Loucy (cell line): ENCODE results near the gene FADD.

Source experiments
- H2AFZ ChIP-seq: fragments of 200-600 bp; sonication (generic); 2 replicates; pipeline ENCODE4 v1.6.0; 2016; ENCODE audit warnings: antibody characterized with exemption, mild to moderate bottlenecking, low read length, moderate library complexity
- H3F3A ChIP-seq: fragments of 200-600 bp; 2 replicates; pipeline ENCODE4 v1.6.0; 2016; ENCODE audit warnings: antibody characterized with exemption, low read depth, mild to moderate bottlenecking
- H3K27me3 ChIP-seq: fragments of 200-600 bp; sonication (generic); 2 replicates; pipeline ENCODE4 v1.6.1; 2014; ENCODE audit warnings: low read length, mild to moderate bottlenecking; ENCODE audit not compliant: insufficient read depth, poor library complexity, severe bottlenecking
- H3K36me3 ChIP-seq: fragments of 200-600 bp; sonication (generic); 2 replicates; pipeline ENCODE4 v1.6.1; 2016; ENCODE audit warnings: low read length; ENCODE audit not compliant: insufficient read depth
- H3K4me1 ChIP-seq: fragments of 200-600 bp; sonication (generic); 2 replicates; pipeline ENCODE4 v1.5.1; 2014; ENCODE audit warnings: low read length, mild to moderate bottlenecking; ENCODE audit not compliant: insufficient read depth, poor library complexity, severe bottlenecking
- H3K4me2 ChIP-seq: fragments of 200-600 bp; sonication (generic); 2 replicates; pipeline ENCODE4 v1.6.0; 2014; ENCODE audit warnings: antibody characterized with exemption, low read length, low read depth, mild to moderate bottlenecking; ENCODE audit not compliant: poor library complexity, severe bottlenecking
- H3K4me3 ChIP-seq: fragments of 200-600 bp; sonication (generic); 2 replicates; pipeline ENCODE4 v1.5.1; 2014; ENCODE audit warnings: low read length, mild to moderate bottlenecking, mixed read lengths; ENCODE audit not compliant: poor library complexity, severe bottlenecking
- H3K79me2 ChIP-seq: fragments of 200-600 bp; sonication (generic); 2 replicates; pipeline ENCODE4 v1.6.1; 2014; ENCODE audit warnings: low read length; ENCODE audit not compliant: insufficient read depth
- H3K9ac ChIP-seq: fragments of 200-600 bp; sonication (generic); 2 replicates; pipeline ENCODE4 v1.6.0; 2014; ENCODE audit warnings: mild to moderate bottlenecking, low read depth, low read length, moderate library complexity; ENCODE audit not compliant: poor library complexity, severe bottlenecking
- H3K9me2 ChIP-seq: fragments of 200-600 bp; sonication (generic); replicated peaks from 2 replicates; pipeline ENCODE4 v1.6.1; 2016; ENCODE audit warnings: low read depth, low read length, mixed read lengths
- H3K9me3 ChIP-seq: fragments of 200-600 bp; sonication (generic); 2 replicates; pipeline ENCODE4 v1.6.1; 2014; ENCODE audit warnings: mild to moderate bottlenecking, antibody characterized with exemption, low read length, low read depth; ENCODE audit not compliant: insufficient read depth
- H4K20me1 ChIP-seq: fragments of 200-600 bp; sonication (generic); 2 replicates; pipeline ENCODE4 v1.6.0; 2014; ENCODE audit warnings: antibody characterized with exemption, low read length, mild to moderate bottlenecking; ENCODE audit not compliant: insufficient read depth, poor library complexity, severe bottlenecking
- EZH2phosphoT487 ChIP-seq: fragments of 200-600 bp; IDR thresholded peaks from 2 replicates; pipeline ENCODE4 v1.6.1; 2018; ENCODE audit warnings: antibody characterized with exemption, mild to moderate bottlenecking, moderate library complexity, borderline replicate concordance
- TF ChIP-seq, protein P1 (sequence below): fragments of 200-600 bp; sonication (generic); conservative IDR thresholded peaks from 2 replicates; pipeline ENCODE4 v1.5.1; 2014; ENCODE audit warnings: mild to moderate bottlenecking, antibody characterized with exemption, low read length

FADD gene

DNA sequence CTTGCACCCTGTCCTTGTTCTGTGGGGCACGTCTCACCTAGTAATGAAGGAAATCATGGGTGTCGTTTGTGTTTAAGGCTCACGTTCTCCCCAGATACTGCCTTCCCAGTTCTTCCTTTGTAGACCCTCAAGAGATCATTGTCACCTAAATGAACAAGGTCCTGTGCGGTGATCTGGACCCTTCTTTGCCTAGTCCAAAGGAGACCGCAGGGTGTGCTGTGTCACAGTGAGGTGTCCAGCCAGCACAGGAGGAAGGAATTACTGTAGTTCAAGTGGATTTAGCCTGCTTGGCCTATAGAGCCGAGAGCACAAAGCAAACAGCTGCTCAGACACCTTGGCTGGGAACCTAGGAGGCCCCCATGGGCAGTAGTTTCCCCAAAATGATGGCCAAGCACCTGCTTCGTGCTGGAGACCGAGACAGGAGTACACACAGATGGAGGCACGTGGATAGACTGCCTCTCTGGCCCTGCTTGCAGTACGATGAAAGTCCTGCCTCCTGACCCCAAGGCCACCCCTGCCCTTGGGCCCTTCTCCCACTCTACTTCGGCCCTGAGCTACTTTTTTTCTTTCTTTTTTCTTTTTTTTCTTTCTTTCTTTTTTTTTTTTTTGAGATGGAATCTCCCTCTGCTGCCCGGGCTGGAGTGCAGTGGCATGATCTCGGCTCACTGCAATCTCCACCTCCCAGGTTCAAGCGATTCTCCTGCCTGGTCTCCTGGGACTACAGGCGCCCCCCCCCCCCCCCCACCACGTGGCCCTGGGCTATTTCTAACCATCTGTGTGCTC is 48.0 kb downstream of the FADD start:
- H3K4me3 ChIP-seq: no peak overlapping the region
- no peaks in the 10 kb centered on the region for H3K9me2 ChIP-seq
- no peaks in the 10 kb centered on the region for H3F3A ChIP-seq
- H3K4me2 ChIP-seq: no peak overlapping the region
- H3K79me2 ChIP-seq: no peaks in the 10 kb centered on the region
- TF ChIP-seq EZH2phosphoT487: no peak
- TF ChIP-seq, protein P1, sequence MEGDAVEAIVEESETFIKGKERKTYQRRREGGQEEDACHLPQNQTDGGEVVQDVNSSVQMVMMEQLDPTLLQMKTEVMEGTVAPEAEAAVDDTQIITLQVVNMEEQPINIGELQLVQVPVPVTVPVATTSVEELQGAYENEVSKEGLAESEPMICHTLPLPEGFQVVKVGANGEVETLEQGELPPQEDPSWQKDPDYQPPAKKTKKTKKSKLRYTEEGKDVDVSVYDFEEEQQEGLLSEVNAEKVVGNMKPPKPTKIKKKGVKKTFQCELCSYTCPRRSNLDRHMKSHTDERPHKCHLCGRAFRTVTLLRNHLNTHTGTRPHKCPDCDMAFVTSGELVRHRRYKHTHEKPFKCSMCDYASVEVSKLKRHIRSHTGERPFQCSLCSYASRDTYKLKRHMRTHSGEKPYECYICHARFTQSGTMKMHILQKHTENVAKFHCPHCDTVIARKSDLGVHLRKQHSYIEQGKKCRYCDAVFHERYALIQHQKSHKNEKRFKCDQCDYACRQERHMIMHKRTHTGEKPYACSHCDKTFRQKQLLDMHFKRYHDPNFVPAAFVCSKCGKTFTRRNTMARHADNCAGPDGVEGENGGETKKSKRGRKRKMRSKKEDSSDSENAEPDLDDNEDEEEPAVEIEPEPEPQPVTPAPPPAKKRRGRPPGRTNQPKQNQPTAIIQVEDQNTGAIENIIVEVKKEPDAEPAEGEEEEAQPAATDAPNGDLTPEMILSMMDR: no peak
- no peak overlapping the region for H2AFZ ChIP-seq
- no peak overlapping the region for H3K9ac ChIP-seq
- no peaks in the 10 kb centered on the region for H3K36me3 ChIP-seq
- no peaks in the 10 kb centered on the region for H3K4me1 ChIP-seq
- H3K9me3 ChIP-seq: no peaks in the 10 kb centered on the region
- no peaks in the 10 kb centered on the region for H3K27me3 ChIP-seq
- H4K20me1 ChIP-seq: no peaks in the 10 kb centered on the region

DNA sequence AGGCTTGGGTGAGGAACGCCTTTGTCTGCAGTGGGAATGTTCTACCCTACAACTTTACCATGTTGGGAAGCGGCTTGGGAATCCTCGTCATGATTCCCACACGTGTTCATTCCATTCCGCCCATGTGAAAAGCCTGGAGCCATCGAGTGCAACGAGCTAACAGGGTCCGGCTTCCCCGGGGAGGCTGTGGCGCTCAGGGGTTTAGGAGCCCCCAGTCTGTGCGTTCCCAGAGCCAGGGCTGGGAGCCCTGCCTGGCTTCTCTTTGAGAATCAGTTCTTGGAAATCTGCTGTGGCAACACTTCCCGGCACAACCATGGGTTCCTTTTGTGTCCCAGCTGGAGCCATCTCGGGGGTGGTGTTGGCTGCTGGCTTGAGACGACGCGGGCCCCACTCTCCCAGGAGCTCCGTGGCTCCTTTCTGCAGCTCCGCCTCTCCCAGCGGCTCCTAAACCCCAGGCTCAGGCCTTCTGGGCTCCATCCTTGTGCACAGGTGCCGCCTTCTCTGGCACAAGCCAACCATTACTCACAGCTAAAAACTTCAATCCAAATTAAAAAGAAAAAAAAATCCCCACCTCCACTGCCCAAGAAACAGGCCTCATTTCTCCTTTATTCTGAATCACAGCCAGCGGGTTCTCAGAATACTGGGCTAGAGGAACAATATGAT is 48.7 kb downstream of the FADD start:
- TF ChIP-seq, protein P1: no peak
- no peak for TF ChIP-seq EZH2phosphoT487
- H3K9ac ChIP-seq: no peak overlapping the region
- no peaks in the 10 kb centered on the region for H3K27me3 ChIP-seq

GRCh38 chr11:70252844-70253243 is 49.7 kb downstream of the FADD start:
- Histone ChIP-seq H3K4me1 (no peaks in the 10 kb centered on the region), H3K4me3 (no peak overlapping the region), H3K79me2 (no peaks in the 10 kb centered on the region), H3K4me2 (no peak overlapping the region), H3K9ac (no peak overlapping the region), H2AFZ (no peak overlapping the region), H3K9me3 (no peaks in the 10 kb centered on the region), H3K27me3 (no peaks in the 10 kb centered on the region), H3K9me2 (no peaks in the 10 kb centered on the region), H3K36me3 (no peaks in the 10 kb centered on the region), H3F3A (no peaks in the 10 kb centered on the region), H4K20me1 (no peaks in the 10 kb centered on the region)
- TF ChIP-seq, protein P1: no peak
- TF ChIP-seq EZH2phosphoT487: no peak

More for the DNA sequence above, 48.7 kb downstream of the FADD start:
- Histone ChIP-seq H3K36me3 (no peaks in the 10 kb centered on the region), H3K4me1 (no peaks in the 10 kb centered on the region), H3F3A (no peaks in the 10 kb centered on the region), H3K4me2 (no peak overlapping the region), H3K79me2 (no peaks in the 10 kb centered on the region), H2AFZ (no peak overlapping the region), H3K9me2 (no peaks in the 10 kb centered on the region), H3K9me3 (no peaks in the 10 kb centered on the region), H4K20me1 (no peaks in the 10 kb centered on the region), H3K4me3 (no peak overlapping the region)
